GM12878 (cell line): ENCODE results near the gene CDC25A. TPM values are rescaled to one million over a fixed set of nuclear protein-coding genes. Genes with fewer than 3 reads are reported as not detected.

ENCODE experiments used
- CHD2 ChIP-seq: IDR thresholded peaks from 2 replicates; pipeline ENCODE4 v1.6.1; 2011; ENCODE audit warnings: low read depth, low read length, improper control_type of control experiment, borderline replicate concordance
- CREB1 ChIP-seq: IDR thresholded peaks from 2 replicates; pipeline ENCODE4 v1.6.1; 2012; ENCODE audit warnings: low read depth, mild to moderate bottlenecking, inconsistent platforms
- FOS ChIP-seq: IDR thresholded peaks from 3 replicates; pipeline ENCODE4 v1.6.1; 2011; ENCODE audit warnings: borderline replicate concordance; ENCODE audit not compliant: insufficient read length; ENCODE audit errors: extremely low read depth
- NFYA ChIP-seq: IDR thresholded peaks from 2 replicates; pipeline ENCODE4 v1.6.1; 2011; ENCODE audit warnings: low read depth, mild to moderate bottlenecking, low read length, improper control_type of control experiment, borderline replicate concordance
- NR2F1 ChIP-seq: fragments of 450-650 bp; conservative IDR thresholded peaks from 2 replicates; pipeline ENCODE4 v1.6.1; 2017; ENCODE audit warnings: mild to moderate bottlenecking
- PRDM15 ChIP-seq: fragments of 450-650 bp; formaldehyde crosslinking; IDR thresholded peaks from 2 replicates; pipeline ENCODE4 v1.4.0; 2020; ENCODE audit warnings: mild to moderate bottlenecking, moderate library complexity
- RB1 ChIP-seq: fragments of 450-650 bp; formaldehyde crosslinking; IDR thresholded peaks from 2 replicates; pipeline ENCODE4 v1.6.1; 2017; ENCODE audit warnings: mild to moderate bottlenecking, borderline replicate concordance
- TARDBP ChIP-seq: IDR thresholded peaks from 2 replicates; pipeline ENCODE4 v1.6.1; 2016; ENCODE audit warnings: borderline replicate concordance
- ZBTB11 ChIP-seq: fragments of 450-650 bp; formaldehyde crosslinking; IDR thresholded peaks from 2 replicates; pipeline ENCODE4 v1.5.0; 2022; ENCODE audit warnings: mild to moderate bottlenecking, missing genetic modification characterization
- ZNF687 ChIP-seq: fragments of 450-650 bp; IDR thresholded peaks from 2 replicates; pipeline ENCODE4 v1.6.1; 2017; ENCODE audit warnings: mild to moderate bottlenecking, moderate library complexity
- polyA plus RNA-seq, 11 experiments: library from polyadenylated mRNA; depleted of rRNA in 4 of 11; unstranded in 6 of 11; stranded (reverse) in 5 of 11; fragments of >200 nt; fragmentation: Nextera tagmentation in 4 of 11; fragmentation: Illumina TruSeq in 1 of 11; extraction: Ambion mirVana in 4 of 11; extraction: Trizol in 1 of 11; gene quantifications; 1 replicate in 1 of 11; 2 replicates in 10 of 11; pipeline versions ENCODE4 v1.2.1 to v1.2.3, GENCODE V29; 2011 to 2016; ENCODE audit warnings: inconsistent platforms in 2 of 11, missing spikeins in 2 of 11, low read depth in 1 of 11
- total RNA-seq, 4 experiments: library from RNA; depleted of rRNA in 3 of 4; stranded (reverse); fragments of >200 nt in 3 of 4; fragmentation: Illumina TruSeq in 1 of 4; extraction: Trizol in 1 of 4; gene quantifications; 2 replicates each; pipeline versions ENCODE4 v1.2.1 to v1.2.3, GENCODE V29; 2013 to 2021
- TF ChIP-seq, protein P1 (sequence below): fragments of 450-650 bp; IDR thresholded peaks from 2 replicates; pipeline ENCODE4 v1.6.1; 2016; ENCODE audit warnings: mild to moderate bottlenecking
- TF ChIP-seq, protein P2 (sequence below): fragments of 450-650 bp; IDR thresholded peaks from 2 replicates; pipeline ENCODE4 v1.6.1; 2016; ENCODE audit warnings: mild to moderate bottlenecking

CDC25A gene
- total and polyA plus RNA-seq, 10 of the 15 experiments (the other 5 are each of a cell fraction or from before 2014, with no cell fraction given), result 2.9 to 36.6 (median 26.9) TPM

- TF ChIP-seq ZBTB11 (no peak), TARDBP (no peak), CHD2 (peak; percentile 95), NR2F1 (peak; percentile 91), ZNF687 (peak; percentile 15; the same call in 1 of the 2 replicates), RB1 (peak; percentile 96; the same call in 1 of the 2 replicates), NFYA (peak; percentile 16; the same call in 1 of the 2 replicates), CREB1 (peak; percentile 68; the same call in 1 of the 2 replicates), PRDM15 (no peak), FOS (peak; percentile 49)
- TF ChIP-seq, protein P1, sequence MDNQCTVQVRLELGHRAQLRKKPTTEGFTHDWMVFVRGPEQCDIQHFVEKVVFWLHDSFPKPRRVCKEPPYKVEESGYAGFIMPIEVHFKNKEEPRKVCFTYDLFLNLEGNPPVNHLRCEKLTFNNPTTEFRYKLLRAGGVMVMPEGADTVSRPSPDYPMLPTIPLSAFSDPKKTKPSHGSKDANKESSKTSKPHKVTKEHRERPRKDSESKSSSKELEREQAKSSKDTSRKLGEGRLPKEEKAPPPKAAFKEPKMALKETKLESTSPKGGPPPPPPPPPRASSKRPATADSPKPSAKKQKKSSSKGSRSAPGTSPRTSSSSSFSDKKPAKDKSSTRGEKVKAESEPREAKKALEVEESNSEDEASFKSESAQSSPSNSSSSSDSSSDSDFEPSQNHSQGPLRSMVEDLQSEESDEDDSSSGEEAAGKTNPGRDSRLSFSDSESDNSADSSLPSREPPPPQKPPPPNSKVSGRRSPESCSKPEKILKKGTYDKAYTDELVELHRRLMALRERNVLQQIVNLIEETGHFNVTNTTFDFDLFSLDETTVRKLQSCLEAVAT, result peak; percentile 48
- TF ChIP-seq, protein P2, sequence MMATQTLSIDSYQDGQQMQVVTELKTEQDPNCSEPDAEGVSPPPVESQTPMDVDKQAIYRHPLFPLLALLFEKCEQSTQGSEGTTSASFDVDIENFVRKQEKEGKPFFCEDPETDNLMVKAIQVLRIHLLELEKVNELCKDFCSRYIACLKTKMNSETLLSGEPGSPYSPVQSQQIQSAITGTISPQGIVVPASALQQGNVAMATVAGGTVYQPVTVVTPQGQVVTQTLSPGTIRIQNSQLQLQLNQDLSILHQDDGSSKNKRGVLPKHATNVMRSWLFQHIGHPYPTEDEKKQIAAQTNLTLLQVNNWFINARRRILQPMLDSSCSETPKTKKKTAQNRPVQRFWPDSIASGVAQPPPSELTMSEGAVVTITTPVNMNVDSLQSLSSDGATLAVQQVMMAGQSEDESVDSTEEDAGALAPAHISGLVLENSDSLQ, result peak; percentile 98
Measured at GRCh38 chr3:48188266-48189201, at the start of gene CDC25A (continued).
